HCT116 (cell line): ENCODE data around the gene FRMD3. TPM values are rescaled to one million over a fixed set of nuclear protein-coding genes. Genes with fewer than 3 reads are reported as not detected.
A peak's percentile ranks its signal among the peaks of the same experiment; 100 is the strongest.

ENCODE experiments used
- ATAC-seq: fragments of 200-7000 bp; cut with Tn5 transposase; 2 replicates; pipeline ENCODE4 v1.9.1; 2020; ENCODE audit warnings: mild to moderate bottlenecking, moderate library complexity
- BruUV-seq: library from RNA; stranded (reverse); fragments of 400-500 nt; replicated peaks from 2 replicates; lab custom pipeline; 2021; lab: Mats Ljungman, UMichigan
- CTCF ChIA-PET: fragments of 300-600 bp; sonication (Branson Sonifier 250); formaldehyde crosslinking; loops from one replicate; lab custom pipeline; 2021; ENCODE audit warnings: antibody characterized with exemption; lab: Charles Lee
- POLR2A ChIA-PET: fragments of 300-600, 350-600 bp; sonication (Branson Sonifier 250); formaldehyde crosslinking; loops from one replicate; lab custom pipeline; 2021; ENCODE audit warnings: antibody characterized with exemption; lab: Charles Lee
- RAD21 ChIA-PET, 2 experiments: fragments of 300-600 bp; sonication (Branson Sonifier 250); formaldehyde crosslinking; loops; one replicate each; lab custom pipeline; 2023; ENCODE audit warnings: low total read pairs in 2 of 2; ENCODE audit not compliant: uncharacterized antibody in 2 of 2, unreplicated experiment in 2 of 2, low non-redundant PET in 1 of 2; lab: Charles Lee
- DNase-seq: peaks from one replicate; pipeline ENCODE4 v3.0.0-alpha.2; 2010; ENCODE audit warnings: low read depth, low spot score
- H2AFZ ChIP-seq: fragments of 200-600 bp; shearing (Covaris generic), sonication (generic); 2 replicates; pipeline ENCODE4 v1.6.1; 2017; ENCODE audit warnings: low read depth, mixed run types, mixed read lengths, antibody characterized with exemption, low read length; ENCODE audit not compliant: poor library complexity, severe bottlenecking
- H3K27ac ChIP-seq: 2 replicates; pipeline ENCODE4 v1.5.1; 2012; ENCODE audit warnings: low read depth, low read length
- H3K27me3 ChIP-seq: fragments of 200-600 bp; sonication (generic); 2 replicates; pipeline ENCODE4 v1.6.1; 2016; ENCODE audit warnings: mixed run types, low read length, mixed read lengths; ENCODE audit not compliant: insufficient read depth
- H3K36me3 ChIP-seq, 2 experiments: fragments of 200-500 bp in 1 of 2; fragments of 200-600 bp in 1 of 2; sonication (Bioruptor generic) in 1 of 2; sonication (generic) in 1 of 2; 2 replicates each; pipeline versions ENCODE4 v1.5.1 to v1.6.1; 2014 to 2016; ENCODE audit warnings: low read length in 2 of 2, inconsistent platforms in 1 of 2, mixed read lengths in 1 of 2, mixed run types in 1 of 2; ENCODE audit not compliant: insufficient read depth in 2 of 2, control insufficient read depth in 1 of 2
- H3K4me1 ChIP-seq, 2 experiments: fragments of 200-600 bp in 1 of 2; sonication (generic) in 1 of 2; 2 replicates each; pipeline versions ENCODE4 v1.5.1 to v1.6.1; 2012 to 2017; ENCODE audit warnings: low read length in 2 of 2, inconsistent platforms in 1 of 2, mild to moderate bottlenecking in 1 of 2, mixed read lengths in 1 of 2, mixed run types in 1 of 2, moderate library complexity in 1 of 2; ENCODE audit not compliant: insufficient read depth in 2 of 2, control insufficient read depth in 1 of 2
- H3K4me2 ChIP-seq: fragments of 200-600 bp; sonication (generic); 2 replicates; pipeline ENCODE4 v1.6.1; 2017; ENCODE audit warnings: mixed run types, low read length, mixed read lengths
- H3K4me3 ChIP-seq, 2 experiments: fragments of 200-600 bp in 1 of 2; sonication (generic) in 1 of 2; replicated peaks in 1 of 2; 2 replicates each; pipeline ENCODE4 v1.5.1; 2011 to 2016; ENCODE audit warnings: low read length in 2 of 2, control low read depth in 1 of 2, low read depth in 1 of 2, mild to moderate bottlenecking in 1 of 2, mixed read lengths in 1 of 2, mixed run types in 1 of 2
- H3K79me2 ChIP-seq: fragments of 200-600 bp; sonication (generic); 2 replicates; pipeline ENCODE4 v1.6.1; 2017; ENCODE audit warnings: mild to moderate bottlenecking, mixed run types, low read length, moderate library complexity, mixed read lengths; ENCODE audit not compliant: insufficient read depth
- H3K9ac ChIP-seq: fragments of 200-600 bp; sonication (generic); 2 replicates; pipeline ENCODE4 v1.6.1; 2016; ENCODE audit warnings: low read length, mixed read lengths
- H3K9me2 ChIP-seq: fragments of 200-600 bp; sonication (generic), shearing (Covaris generic); 2 replicates; pipeline ENCODE4 v1.6.1; 2017; ENCODE audit warnings: mixed run types, mild to moderate bottlenecking, moderate library complexity; ENCODE audit not compliant: insufficient read depth
- H3K9me3 ChIP-seq, 2 experiments: fragments of 200-500 bp in 1 of 2; fragments of 200-600 bp in 1 of 2; sonication (Bioruptor generic) in 1 of 2; sonication (generic) in 1 of 2; 2 replicates each; pipeline ENCODE4 v1.6.1; 2014 to 2017; ENCODE audit warnings: low read length in 2 of 2, mixed read lengths in 2 of 2, inconsistent platforms in 1 of 2, low read depth in 1 of 2, mild to moderate bottlenecking in 1 of 2, mixed run types in 1 of 2, moderate library complexity in 1 of 2; ENCODE audit not compliant: control insufficient read depth in 1 of 2, insufficient read depth in 1 of 2
- H4K20me1 ChIP-seq: fragments of 200-600 bp; sonication (generic), shearing (Covaris generic); 2 replicates; pipeline ENCODE4 v1.6.1; 2017; ENCODE audit warnings: mixed run types, mild to moderate bottlenecking, moderate library complexity; ENCODE audit not compliant: insufficient read depth
- ATF3 ChIP-seq: IDR thresholded peaks from 2 replicates; pipeline ENCODE4 v1.6.1; 2012
- CBX3 ChIP-seq: IDR thresholded peaks from 2 replicates; pipeline ENCODE4 v1.6.1; 2012; ENCODE audit warnings: low read depth
- CTCF ChIP-seq, 3 experiments: fragments of 200-600 bp in 1 of 3; sonication (generic) in 1 of 3; IDR thresholded peaks in 2 of 3; conservative IDR thresholded peaks in 1 of 3; 2 replicates each; pipeline ENCODE4 v1.5.1; 2012 to 2017; ENCODE audit warnings: low read depth in 2 of 3, low read length in 2 of 3, antibody characterized with exemption in 1 of 3, borderline replicate concordance in 1 of 3, control low read depth in 1 of 3, mild to moderate bottlenecking in 1 of 3, mixed read lengths in 1 of 3, mixed run types in 1 of 3, moderate library complexity in 1 of 3; ENCODE audit not compliant: insufficient read depth in 1 of 3
- ELF1 ChIP-seq: IDR thresholded peaks from 2 replicates; pipeline ENCODE4 v1.6.1; 2012; ENCODE audit warnings: low read depth, borderline replicate concordance
- EZH2phosphoT487 ChIP-seq: fragments of 200-600 bp; IDR thresholded peaks from 2 replicates; pipeline ENCODE4 v1.6.1; 2018; ENCODE audit warnings: antibody characterized with exemption, borderline replicate concordance
- FOSL1 ChIP-seq: IDR thresholded peaks from 2 replicates; pipeline ENCODE4 v1.6.1; 2012; ENCODE audit warnings: low read depth
- MAX ChIP-seq: IDR thresholded peaks from 2 replicates; pipeline ENCODE4 v1.6.1; 2012
- POLR2AphosphoS5 ChIP-seq: IDR thresholded peaks from 2 replicates; pipeline ENCODE4 v1.6.1; 2011; ENCODE audit warnings: mild to moderate bottlenecking, low read depth, low read length, moderate library complexity
- SRF ChIP-seq: IDR thresholded peaks from 2 replicates; pipeline ENCODE4 v1.6.1; 2012; ENCODE audit warnings: low read depth
- TCF7L2 ChIP-seq: IDR thresholded peaks from 2 replicates; pipeline ENCODE4 v1.7.0; 2011; ENCODE audit warnings: borderline replicate concordance, inconsistent platforms; ENCODE audit not compliant: insufficient read depth, insufficient read length; ENCODE audit errors: extremely low read depth
- ZBTB33 ChIP-seq: IDR thresholded peaks from 2 replicates; pipeline ENCODE4 v1.6.1; 2011; ENCODE audit warnings: mild to moderate bottlenecking, low read length, moderate library complexity; ENCODE audit not compliant: insufficient replicate concordance; ENCODE audit errors: extremely low read depth
- intact Hi-C: fragments of 100-400 bp; cut with micrococcal nuclease; formaldehyde crosslinking; loops from 2 replicates; pipeline ENCODE4 v1.10.0; 2022
- total RNA-seq: library from RNA; stranded (reverse); gene quantifications from one replicate; pipeline ENCODE4 v1.2.1, GENCODE V29; 2021; ENCODE audit not compliant: unreplicated experiment

FRMD3 gene
- total RNA-seq, 1 experiment from 2014 or later: 0.89 TPM

- Histone ChIP-seq H3K79me2 (no peaks in the 10 kb centered on the region), H3K4me1 (peaks cover 3 to 18% of the 10 kb centered on the region in 2 experiments; a peak in 2 of 4 replicates), H3K36me3 (no peaks in the 10 kb centered on the region), H3K9ac (no peak overlapping the region), H2AFZ (peak overlapping the region; percentile 100), H3K9me3 (no peaks in the 10 kb centered on the region), H3K4me2 (peak overlapping the region; percentile 94), H3K27ac (no peak overlapping the region), H4K20me1 (no peaks in the 10 kb centered on the region), H3K27me3 (peaks cover 9% of the 10 kb centered on the region; the same call in 1 of the 2 replicates), H3K9me2 (no peaks in the 10 kb centered on the region), H3K4me3 (peak overlapping the region in 1 of 2 experiments; percentile 54; a peak in 1 of 4 replicates)
- intact Hi-C loops: loop anchor here (2.0 to 5.0 kb wide), 2 partner anchors 324 to 378 kb away; no protein-coding TSS in a partner anchor
- POLR2A ChIA-PET: no interaction called here
- ATAC-seq (no peak), DNase-seq (no peak)
- RAD21 ChIA-PET: no interaction called here
- TF ChIP-seq CTCF (IDR thresholded peaks at IDR 0.05 in 2 of 3, conservative IDR thresholded peaks at IDR 0.05 in 1 of 3; ENCODE audit: borderline replicate concordance in 1 of 3, insufficient read depth in 1 of 3, low read depth in 2 of 3, low read length in 2 of 3) (no peak), POLR2AphosphoS5 (no peak), TCF7L2 (no peak), MAX (no peak), ATF3 (no peak), ELF1 (no peak), ZBTB33 (no peak), SRF (no peak), CBX3 (no peak), FOSL1 (no peak), EZH2phosphoT487 (no peak)
- no TSS peak for BruUV-seq
- CTCF ChIA-PET: no interaction called here
These were observed 319.6 kb downstream of the FRMD3 start for GRCh38 chr9:83218411-83219090.
